Osteoblast (primary cell): ENCODE measurements around the gene PID1. TPM values are rescaled to one million over a fixed set of nuclear protein-coding genes. Genes with fewer than 3 reads are reported as not detected.

Experiments used
- DNase-seq: peaks from one replicate; pipeline ENCODE4 v3.0.0; 2011; ENCODE audit warnings: low spot score, mixed read lengths; ENCODE audit not compliant: insufficient read length; ENCODE audit errors: missing footprints
- H2AFZ ChIP-seq: 2 replicates; pipeline ENCODE4 v1.6.0; 2011; ENCODE audit warnings: mild to moderate bottlenecking, low read length
- H3K27ac ChIP-seq: 2 replicates; pipeline ENCODE4 v1.5.1; 2011; ENCODE audit warnings: mild to moderate bottlenecking, low read depth, low read length, moderate library complexity
- H3K27me3 ChIP-seq: 2 replicates; pipeline ENCODE4 v1.6.0; 2012; ENCODE audit warnings: mild to moderate bottlenecking, control low read depth, inconsistent platforms, low read length, moderate library complexity; ENCODE audit not compliant: insufficient read depth
- H3K36me3 ChIP-seq: 2 replicates; pipeline ENCODE4 v1.5.1; 2011; ENCODE audit warnings: mild to moderate bottlenecking, low read length, control low read depth, moderate library complexity; ENCODE audit not compliant: insufficient read depth
- H3K4me1 ChIP-seq: 2 replicates; pipeline ENCODE4 v1.5.1; 2011; ENCODE audit warnings: mild to moderate bottlenecking, low read length, control low read depth, moderate library complexity; ENCODE audit not compliant: insufficient read depth
- H3K4me2 ChIP-seq: 2 replicates; pipeline ENCODE4 v1.6.0; 2011; ENCODE audit warnings: mild to moderate bottlenecking, low read length; ENCODE audit not compliant: insufficient read depth
- H3K4me3 ChIP-seq: fragments of 200-600 bp; sonication (generic); 3 replicates; pipeline ENCODE4 v1.5.1; 2012; ENCODE audit warnings: mild to moderate bottlenecking, low read length, inconsistent platforms; ENCODE audit not compliant: insufficient read depth
- H3K79me2 ChIP-seq: 2 replicates; pipeline ENCODE4 v1.6.0; 2012; ENCODE audit warnings: mild to moderate bottlenecking, low read length, control low read depth, inconsistent platforms; ENCODE audit not compliant: insufficient read depth
- H3K9me3 ChIP-seq: 2 replicates; pipeline ENCODE4 v1.5.1; 2011; ENCODE audit warnings: low read depth, low read length, control low read depth
- H4K20me1 ChIP-seq: 2 replicates; pipeline ENCODE4 v1.6.0; 2012; ENCODE audit warnings: mild to moderate bottlenecking, low read length, control low read depth; ENCODE audit not compliant: insufficient read depth
- total RNA-seq: library from RNA; depleted of rRNA; stranded (reverse); fragments of >200 nt; gene quantifications from 2 replicates; pipeline ENCODE4 v1.2.3, GENCODE V29; 2012
- TF ChIP-seq, protein P1 (sequence below): IDR thresholded peaks from 2 replicates; pipeline ENCODE4 v1.5.1; 2011; ENCODE audit warnings: mild to moderate bottlenecking, low read depth, low read length, moderate library complexity; ENCODE audit errors: extremely low read depth

The PID1 gene
- total RNA-seq, 1 donor, result 9.8 TPM

DNA sequence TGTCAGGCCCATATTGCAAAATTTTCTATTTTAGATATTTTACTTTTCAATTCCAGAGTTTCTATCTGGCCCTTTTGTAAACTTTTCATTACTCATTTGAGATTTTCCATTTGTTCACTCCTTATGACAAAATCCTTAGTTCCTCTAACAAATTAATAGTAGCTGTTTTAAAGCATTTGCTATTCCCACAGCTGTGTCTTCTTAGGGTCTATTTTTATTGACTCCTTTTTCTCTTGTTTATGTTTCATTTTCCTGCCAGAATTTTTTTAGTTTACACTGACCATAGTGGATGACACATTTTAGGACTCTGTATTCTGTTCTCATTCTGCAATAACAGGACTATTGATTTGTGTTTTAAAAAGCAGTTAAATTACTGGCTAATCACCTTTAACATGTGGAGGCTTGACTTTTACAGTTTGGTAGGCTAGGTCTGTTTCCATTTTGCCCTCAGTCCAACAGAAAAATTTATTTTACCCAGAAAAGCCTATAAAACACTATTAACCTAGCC lies 30.0 kb downstream of the PID1 start:
- H4K20me1 ChIP-seq, result no peaks in the 10 kb centered on the region
- no peak overlapping the region for H3K4me3 ChIP-seq
- no peaks in the 10 kb centered on the region for H3K27me3 ChIP-seq
- H2AFZ ChIP-seq, result no peak overlapping the region
- no peak for DNase-seq
- no peaks in the 10 kb centered on the region for H3K79me2 ChIP-seq
- no peak overlapping the region for H3K4me2 ChIP-seq
- H3K27ac ChIP-seq, result no peak overlapping the region
- H3K36me3 ChIP-seq, result no peaks in the 10 kb centered on the region
- TF ChIP-seq, protein P1, sequence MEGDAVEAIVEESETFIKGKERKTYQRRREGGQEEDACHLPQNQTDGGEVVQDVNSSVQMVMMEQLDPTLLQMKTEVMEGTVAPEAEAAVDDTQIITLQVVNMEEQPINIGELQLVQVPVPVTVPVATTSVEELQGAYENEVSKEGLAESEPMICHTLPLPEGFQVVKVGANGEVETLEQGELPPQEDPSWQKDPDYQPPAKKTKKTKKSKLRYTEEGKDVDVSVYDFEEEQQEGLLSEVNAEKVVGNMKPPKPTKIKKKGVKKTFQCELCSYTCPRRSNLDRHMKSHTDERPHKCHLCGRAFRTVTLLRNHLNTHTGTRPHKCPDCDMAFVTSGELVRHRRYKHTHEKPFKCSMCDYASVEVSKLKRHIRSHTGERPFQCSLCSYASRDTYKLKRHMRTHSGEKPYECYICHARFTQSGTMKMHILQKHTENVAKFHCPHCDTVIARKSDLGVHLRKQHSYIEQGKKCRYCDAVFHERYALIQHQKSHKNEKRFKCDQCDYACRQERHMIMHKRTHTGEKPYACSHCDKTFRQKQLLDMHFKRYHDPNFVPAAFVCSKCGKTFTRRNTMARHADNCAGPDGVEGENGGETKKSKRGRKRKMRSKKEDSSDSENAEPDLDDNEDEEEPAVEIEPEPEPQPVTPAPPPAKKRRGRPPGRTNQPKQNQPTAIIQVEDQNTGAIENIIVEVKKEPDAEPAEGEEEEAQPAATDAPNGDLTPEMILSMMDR, result no peak
- no peaks in the 10 kb centered on the region for H3K9me3 ChIP-seq
- H3K4me1 ChIP-seq, result no peaks in the 10 kb centered on the region

- H3K4me2 ChIP-seq, result no peak overlapping the region
These were observed 32.1 kb downstream of the PID1 start for GRCh38 chr2:229239021-229239420.

DNA sequence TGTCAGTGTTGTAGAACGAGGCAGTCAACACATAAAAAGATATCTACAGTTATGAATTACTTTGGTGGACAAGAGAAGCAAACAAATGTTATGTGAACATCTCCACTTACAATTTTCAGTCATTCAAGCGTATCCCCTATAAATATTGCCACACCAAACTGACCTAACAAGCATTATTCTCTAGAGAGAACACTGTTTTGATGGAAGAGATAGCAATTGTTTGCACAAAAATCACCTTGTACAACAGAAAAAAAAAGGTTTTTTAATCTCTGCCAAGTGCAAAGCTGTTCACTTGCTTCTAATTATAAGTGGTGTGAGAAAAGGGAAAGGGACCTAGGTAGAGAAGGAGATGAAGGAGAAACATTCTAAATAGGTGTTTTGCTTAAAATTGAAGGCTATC lies 33.8 kb downstream of the PID1 start:
- Histone ChIP-seq H3K27ac (no peak overlapping the region), H2AFZ (no peak overlapping the region), H3K4me2 (no peak overlapping the region), H3K4me3 (no peak overlapping the region), H3K79me2 (no peaks in the 10 kb centered on the region), H4K20me1 (peaks cover 3% of the 10 kb centered on the region), H3K4me1 (no peaks in the 10 kb centered on the region), H3K9me3 (no peaks in the 10 kb centered on the region), H3K27me3 (no peaks in the 10 kb centered on the region), H3K36me3 (no peaks in the 10 kb centered on the region)
- TF ChIP-seq, protein P1, result no peak
- DNase-seq, result no peak

More at GRCh38 chr2:229239021-229239420, 32.1 kb downstream of the PID1 start:
- Histone ChIP-seq H3K27ac (no peak overlapping the region), H3K9me3 (no peaks in the 10 kb centered on the region), H3K27me3 (no peaks in the 10 kb centered on the region), H3K79me2 (no peaks in the 10 kb centered on the region), H3K4me1 (no peaks in the 10 kb centered on the region), H2AFZ (no peak overlapping the region), H3K4me3 (no peak overlapping the region), H4K20me1 (peaks cover 3% of the 10 kb centered on the region), H3K36me3 (no peaks in the 10 kb centered on the region)
- TF ChIP-seq, protein P1, result no peak
- DNase-seq, result no peak

GRCh38 chr2:229235131-229235914 lies 35.8 kb downstream of the PID1 start:
- H4K20me1 ChIP-seq, result peaks cover 3% of the 10 kb centered on the region
- H3K4me3 ChIP-seq, result no peak overlapping the region
- H3K27me3 ChIP-seq, result no peaks in the 10 kb centered on the region
- H3K9me3 ChIP-seq, result no peaks in the 10 kb centered on the region
- no peak overlapping the region for H3K4me2 ChIP-seq
- no peaks in the 10 kb centered on the region for H3K79me2 ChIP-seq
- TF ChIP-seq, protein P1, result no peak
- no peak overlapping the region for H3K27ac ChIP-seq
- no peak for DNase-seq
- no peaks in the 10 kb centered on the region for H3K4me1 ChIP-seq
- no peaks in the 10 kb centered on the region for H3K36me3 ChIP-seq
- no peak overlapping the region for H2AFZ ChIP-seq
